A549 (cell line): ENCODE data around the gene GALNT18. TPM values are rescaled to one million over a fixed set of nuclear protein-coding genes. Genes with fewer than 3 reads are reported as not detected.
A peak's percentile ranks its signal among the peaks of the same experiment; 100 is the strongest.

ENCODE experiments used
- ATAC-seq, 2 experiments: fragments of 200-7000 bp in 1 of 2; fragments of >200 bp in 1 of 2; cut with Nextera tagmentation in 1 of 2; cut with Tn5 transposase in 1 of 2; 3 replicates each; pipeline versions ENCODE4 v1.8.0 to v1.9.1; 2018 to 2020; ENCODE audit warnings: mild to moderate bottlenecking in 1 of 2, moderate library complexity in 1 of 2
- CTCF ChIA-PET: fragments of 300-600 bp; sonication (Branson Sonifier 250); formaldehyde crosslinking; extraction: SDS; loops from one replicate; lab custom pipeline; 2021; ENCODE audit warnings: antibody characterized with exemption, inconsistent platforms; lab: Yijun Ruan, JAX
- POLR2A ChIA-PET: fragments of 350-600 bp; formaldehyde crosslinking; extraction: SDS; loops from one replicate; lab custom pipeline; 2021; ENCODE audit warnings: antibody characterized with exemption, inconsistent platforms; lab: Yijun Ruan, JAX
- DNase-seq, 2 experiments: peaks; one replicate each; pipeline versions ENCODE4 v3.0.0 to v3.0.0-alpha.2; 2011 to 2016; ENCODE audit warnings: low read depth in 1 of 2, low spot score in 1 of 2
- FAIRE-seq: peaks from 2 replicates; lab custom pipeline; 2011; peaks lifted over from hg19 to GRCh38; lab: Jason Lieb, UNC
- H3K27ac ChIP-seq, 2 experiments: fragments of >200 bp; sonication (Bioruptor Twin); formaldehyde crosslinking; 3 replicates each; pipeline ENCODE4 v1.5.1; 2016 to 2017
- H3K4me1 ChIP-seq: fragments of >200 bp; sonication (Bioruptor Twin); formaldehyde crosslinking; 3 replicates; pipeline ENCODE4 v1.6.1; 2016
- H3K4me2 ChIP-seq: fragments of >200 bp; sonication (Bioruptor Twin); formaldehyde crosslinking; 3 replicates; pipeline ENCODE4 v1.6.1; 2016
- H3K4me3 ChIP-seq: fragments of >200 bp; sonication (Bioruptor Twin); formaldehyde crosslinking; 3 replicates; pipeline ENCODE4 v1.5.1; 2016
- H3K9me3 ChIP-seq: fragments of >200 bp; sonication (Bioruptor Twin); formaldehyde crosslinking; 3 replicates; pipeline ENCODE4 v1.6.1; 2016
- ESRRA ChIP-seq: fragments of 150-350 bp; IDR thresholded peaks from 2 replicates; pipeline ENCODE4 v1.6.1; 2014; ENCODE audit warnings: mild to moderate bottlenecking, low read length, borderline replicate concordance
- FOSL2 ChIP-seq, 2 experiments: fragments of 450-650 bp in 1 of 2; fragments of >200 bp in 1 of 2; sonication (Bioruptor Twin) in 1 of 2; formaldehyde crosslinking; IDR thresholded peaks; 2 replicates each; pipeline versions ENCODE4 v1.5.0 to v1.6.1; 2016 to 2020; ENCODE audit warnings: mild to moderate bottlenecking in 1 of 2, moderate library complexity in 1 of 2
- FOXS1 ChIP-seq: fragments of 250-450 bp; sonication (Bioruptor Pico); IDR thresholded peaks from 2 replicates; pipeline ENCODE4 v1.5.0; 2020; ENCODE audit warnings: mild to moderate bottlenecking, moderate library complexity
- HOXB13 ChIP-seq: fragments of 250-450 bp; sonication (Bioruptor Pico); IDR thresholded peaks from 2 replicates; pipeline ENCODE4 v1.5.0; 2020; ENCODE audit warnings: low read depth, mild to moderate bottlenecking, moderate library complexity
- MAFK ChIP-seq: fragments of 450-650 bp; IDR thresholded peaks from 2 replicates; pipeline ENCODE4 v1.6.1; 2014; ENCODE audit not compliant: partially characterized antibody
- NPAS2 ChIP-seq: fragments of 250-450 bp; sonication (Bioruptor Pico); IDR thresholded peaks from 2 replicates; pipeline ENCODE4 v1.8.0; 2022; ENCODE audit warnings: mild to moderate bottlenecking, moderate library complexity, borderline replicate concordance
- RAD21 ChIP-seq, 2 experiments: fragments of >200 bp in 1 of 2; sonication (Bioruptor Twin) in 1 of 2; formaldehyde crosslinking in 1 of 2; IDR thresholded peaks in 1 of 2; conservative IDR thresholded peaks in 1 of 2; 2 replicates in 1 of 2; 3 replicates in 1 of 2; pipeline ENCODE4 v1.6.1; 2012 to 2018; ENCODE audit warnings: inconsistent platforms in 1 of 2
- SMC3 ChIP-seq: fragments of >200 bp; sonication (Bioruptor Twin); formaldehyde crosslinking; IDR thresholded peaks from 3 replicates; pipeline ENCODE4 v1.6.1; 2018; ENCODE audit warnings: inconsistent platforms
- TFCP2L1 ChIP-seq: fragments of 250-450 bp; sonication (Bioruptor Pico); IDR thresholded peaks from 2 replicates; pipeline ENCODE4 v1.5.0; 2021; ENCODE audit warnings: mild to moderate bottlenecking
- TP53 ChIP-seq: fragments of 250-450 bp; sonication (Bioruptor Pico); IDR thresholded peaks from 2 replicates; pipeline ENCODE4 v1.5.0; 2021; ENCODE audit warnings: mild to moderate bottlenecking, moderate library complexity
- ZC3H11A ChIP-seq: fragments of 450-650 bp; IDR thresholded peaks from 2 replicates; pipeline ENCODE4 v1.6.1; 2014; ENCODE audit warnings: antibody characterized with exemption, mild to moderate bottlenecking
- ZFP36 ChIP-seq: fragments of 450-650 bp; IDR thresholded peaks from 2 replicates; pipeline ENCODE4 v1.6.1; 2014; ENCODE audit warnings: borderline replicate concordance; ENCODE audit not compliant: partially characterized antibody
- ZNF302 ChIP-seq: fragments of 250-450 bp; sonication (Bioruptor Pico); IDR thresholded peaks from 2 replicates; pipeline ENCODE4 v1.9.0; 2021; ENCODE audit warnings: inconsistent platforms, mild to moderate bottlenecking, moderate library complexity
- WGBS: methylation state at CpG from one replicate; pipeline ENCODE4 v1.1.6; 2017; ENCODE audit errors: missing lambda C conversion rate; 5-methylcytosine and 5-hydroxymethylcytosine counted together
- polyA plus RNA-seq, 4 experiments: library from polyadenylated mRNA; depleted of rRNA in 3 of 4; stranded (reverse); fragments of >200 nt; fragmentation: RNase III in 1 of 4; extraction: RNeasy Plus Mini Kit Qiagen cat#74134 plus additional on column Dnase treatment in 1 of 4; gene quantifications; 2 replicates in 3 of 4; 3 replicates in 1 of 4; pipeline ENCODE4 v1.2.3, GENCODE V29; 2011 to 2017
- TF ChIP-seq, protein P1 (sequence below): fragments of 250-450 bp; sonication (Bioruptor Pico); IDR thresholded peaks from 2 replicates; pipeline ENCODE4 v1.5.0; 2021; ENCODE audit warnings: mild to moderate bottlenecking, moderate library complexity, borderline replicate concordance
- TF ChIP-seq, protein P2 (sequence below): IDR thresholded peaks from 2 replicates; pipeline ENCODE4 v1.6.1; 2012; ENCODE audit warnings: low read depth, borderline replicate concordance
- TF ChIP-seq, protein P3 (sequence below): fragments of >200 bp; sonication (Bioruptor Twin); formaldehyde crosslinking; IDR thresholded peaks from 2 replicates; pipeline ENCODE4 v1.6.1; 2016
- TF ChIP-seq, protein P4 (sequence below): fragments of 200-600 bp; sonication (generic); IDR thresholded peaks from 2 replicates; pipeline ENCODE4 v1.6.1; 2016; ENCODE audit warnings: antibody characterized with exemption, mild to moderate bottlenecking, moderate library complexity

GALNT18 gene
- polyA plus RNA-seq, 2 of the 4 experiments (the other 2 are of a cell fraction): 6.7 to 16.1 TPM

DNA sequence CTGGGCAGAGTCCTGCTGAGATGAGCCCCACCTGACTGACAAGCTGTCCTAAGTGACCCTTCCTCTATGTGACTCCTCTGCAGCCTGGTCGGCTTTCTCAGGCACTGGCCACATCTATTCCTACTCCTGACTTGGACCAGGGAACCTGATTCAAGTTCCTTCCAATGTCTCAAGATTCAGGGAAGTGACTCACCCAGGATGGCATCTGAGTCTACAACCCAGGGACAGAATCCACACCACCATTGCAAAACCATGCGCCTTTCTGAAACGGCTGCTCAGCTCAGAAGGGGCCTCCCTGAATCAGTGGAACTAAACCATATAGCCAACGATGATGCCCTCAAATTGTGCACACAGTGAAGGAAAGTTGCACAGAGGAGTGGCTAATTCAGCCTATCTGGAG, 204.9 kb downstream of the GALNT18 start:
- ChIA-PET POLR2A (no interaction called here), CTCF (interaction anchor here (0.8 kb wide), 1 partner anchor 10 kb away, joined by 4 read pairs; no protein-coding TSS in a partner anchor)
- ATAC-seq (peak; percentile 53 to 75; a peak in 5 of 6 replicates), FAIRE-seq (no peak), DNase-seq (peak; percentile 11 to 33)
- 43% methylated on average over 4 of the region's 4 CpGs for whole genome bisulfite sequencing
- Histone ChIP-seq H3K9me3 (no peaks in the 10 kb centered on the region), H3K4me2 (peak overlapping the region; percentile 44), H3K4me3 (no peak overlapping the region), H3K27ac (peak overlapping the region in 1 of 2 experiments; percentile 25; a peak in 2 of 6 replicates), H3K4me1 (peaks cover 13% of the 10 kb centered on the region)
- TF ChIP-seq FOSL2 (IDR thresholded peaks at IDR 0.05) (0 out of 2 replicates have a peak, but pooled peaks have one; percentile 7), FOSL2 (CRISPR knock-in tag; IDR thresholded peaks at IDR 0.05) (no peak; the same call in 1 of the 2 replicates), ZNF302 (CRISPR knock-in tag) (no peak)

DNA sequence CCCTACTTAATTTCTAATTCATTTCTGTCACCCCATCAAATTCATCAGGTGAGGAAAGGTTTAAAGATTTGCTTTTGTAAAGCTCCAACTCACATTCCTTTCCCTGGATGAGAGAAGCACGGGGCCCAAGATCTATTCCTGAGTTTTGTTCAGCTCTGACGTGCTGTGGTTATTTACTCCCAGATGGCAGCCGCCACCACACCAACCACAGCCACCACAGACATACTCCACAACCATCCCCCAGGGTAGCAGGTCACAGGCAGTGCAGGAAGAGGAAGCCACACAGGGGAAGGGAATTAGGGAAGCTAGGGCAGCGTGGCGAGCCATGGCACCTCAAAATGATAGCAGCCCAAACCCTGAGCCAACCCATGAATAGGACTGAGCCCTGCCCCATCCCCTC, 205.3 kb downstream of the GALNT18 start:
- ChIA-PET CTCF (interaction anchor here (0.8 kb wide), 1 partner anchor 9 kb away, joined by 4 read pairs; no protein-coding TSS in a partner anchor), POLR2A (no interaction called here)
- H3K4me2 ChIP-seq: peak overlapping the region; percentile 44
- DNase-seq (no peak), ATAC-seq (no peak; a peak in 1 of 6 replicates), FAIRE-seq (no peak)
- peaks cover 13% of the 10 kb centered on the region for H3K4me1 ChIP-seq
- WGBS: 97% methylated on average over 5 of the region's 5 CpGs
- H3K9me3 ChIP-seq: no peaks in the 10 kb centered on the region
- no peak for TF ChIP-seq ZFP36
- no peak for TF ChIP-seq HOXB13 (CRISPR knock-in tag)
- TF ChIP-seq TP53 (CRISPR knock-in tag): no peak
- no peak for TF ChIP-seq TFCP2L1 (CRISPR knock-in tag)
- TF ChIP-seq, protein P1, sequence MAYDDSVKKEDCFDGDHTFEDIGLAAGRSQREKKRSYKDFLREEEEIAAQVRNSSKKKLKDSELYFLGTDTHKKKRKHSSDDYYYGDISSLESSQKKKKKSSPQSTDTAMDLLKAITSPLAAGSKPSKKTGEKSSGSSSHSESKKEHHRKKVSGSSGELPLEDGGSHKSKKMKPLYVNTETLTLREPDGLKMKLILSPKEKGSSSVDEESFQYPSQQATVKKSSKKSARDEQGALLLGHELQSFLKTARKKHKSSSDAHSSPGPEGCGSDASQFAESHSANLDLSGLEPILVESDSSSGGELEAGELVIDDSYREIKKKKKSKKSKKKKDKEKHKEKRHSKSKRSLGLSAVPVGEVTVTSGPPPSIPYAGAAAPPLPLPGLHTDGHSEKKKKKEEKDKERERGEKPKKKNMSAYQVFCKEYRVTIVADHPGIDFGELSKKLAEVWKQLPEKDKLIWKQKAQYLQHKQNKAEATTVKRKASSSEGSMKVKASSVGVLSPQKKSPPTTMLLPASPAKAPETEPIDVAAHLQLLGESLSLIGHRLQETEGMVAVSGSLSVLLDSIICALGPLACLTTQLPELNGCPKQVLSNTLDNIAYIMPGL (CRISPR knock-in tag): no peak
- TF ChIP-seq, protein P2, sequence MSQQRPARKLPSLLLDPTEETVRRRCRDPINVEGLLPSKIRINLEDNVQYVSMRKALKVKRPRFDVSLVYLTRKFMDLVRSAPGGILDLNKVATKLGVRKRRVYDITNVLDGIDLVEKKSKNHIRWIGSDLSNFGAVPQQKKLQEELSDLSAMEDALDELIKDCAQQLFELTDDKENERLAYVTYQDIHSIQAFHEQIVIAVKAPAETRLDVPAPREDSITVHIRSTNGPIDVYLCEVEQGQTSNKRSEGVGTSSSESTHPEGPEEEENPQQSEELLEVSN: no peak
- TF ChIP-seq MAFK: no peak
- no peak for TF ChIP-seq ZNF302 (CRISPR knock-in tag)
- no peak for TF ChIP-seq FOXS1 (CRISPR knock-in tag)
- no peak for TF ChIP-seq NPAS2 (CRISPR knock-in tag)
- TF ChIP-seq, protein P3, sequence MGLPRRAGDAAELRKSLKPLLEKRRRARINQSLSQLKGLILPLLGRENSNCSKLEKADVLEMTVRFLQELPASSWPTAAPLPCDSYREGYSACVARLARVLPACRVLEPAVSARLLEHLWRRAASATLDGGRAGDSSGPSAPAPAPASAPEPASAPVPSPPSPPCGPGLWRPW: no peak
- TF ChIP-seq, protein P4, sequence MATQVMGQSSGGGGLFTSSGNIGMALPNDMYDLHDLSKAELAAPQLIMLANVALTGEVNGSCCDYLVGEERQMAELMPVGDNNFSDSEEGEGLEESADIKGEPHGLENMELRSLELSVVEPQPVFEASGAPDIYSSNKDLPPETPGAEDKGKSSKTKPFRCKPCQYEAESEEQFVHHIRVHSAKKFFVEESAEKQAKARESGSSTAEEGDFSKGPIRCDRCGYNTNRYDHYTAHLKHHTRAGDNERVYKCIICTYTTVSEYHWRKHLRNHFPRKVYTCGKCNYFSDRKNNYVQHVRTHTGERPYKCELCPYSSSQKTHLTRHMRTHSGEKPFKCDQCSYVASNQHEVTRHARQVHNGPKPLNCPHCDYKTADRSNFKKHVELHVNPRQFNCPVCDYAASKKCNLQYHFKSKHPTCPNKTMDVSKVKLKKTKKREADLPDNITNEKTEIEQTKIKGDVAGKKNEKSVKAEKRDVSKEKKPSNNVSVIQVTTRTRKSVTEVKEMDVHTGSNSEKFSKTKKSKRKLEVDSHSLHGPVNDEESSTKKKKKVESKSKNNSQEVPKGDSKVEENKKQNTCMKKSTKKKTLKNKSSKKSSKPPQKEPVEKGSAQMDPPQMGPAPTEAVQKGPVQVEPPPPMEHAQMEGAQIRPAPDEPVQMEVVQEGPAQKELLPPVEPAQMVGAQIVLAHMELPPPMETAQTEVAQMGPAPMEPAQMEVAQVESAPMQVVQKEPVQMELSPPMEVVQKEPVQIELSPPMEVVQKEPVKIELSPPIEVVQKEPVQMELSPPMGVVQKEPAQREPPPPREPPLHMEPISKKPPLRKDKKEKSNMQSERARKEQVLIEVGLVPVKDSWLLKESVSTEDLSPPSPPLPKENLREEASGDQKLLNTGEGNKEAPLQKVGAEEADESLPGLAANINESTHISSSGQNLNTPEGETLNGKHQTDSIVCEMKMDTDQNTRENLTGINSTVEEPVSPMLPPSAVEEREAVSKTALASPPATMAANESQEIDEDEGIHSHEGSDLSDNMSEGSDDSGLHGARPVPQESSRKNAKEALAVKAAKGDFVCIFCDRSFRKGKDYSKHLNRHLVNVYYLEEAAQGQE: no peak
- TF ChIP-seq SMC3: no peak
- TF ChIP-seq ZC3H11A: no peak
- no peak for TF ChIP-seq ESRRA
- TF ChIP-seq RAD21 (conservative IDR thresholded peaks at IDR 0.05 in 1 of 2, IDR thresholded peaks at IDR 0.05 in 1 of 2): no peak
- H3K4me3 ChIP-seq: no peak overlapping the region
- H3K27ac ChIP-seq: peak overlapping the region in 1 of 2 experiments; percentile 25; a peak in 2 of 6 replicates
